PC-3 (cell line): ENCODE measurements around the gene PBX3.

ENCODE experiments used
- EZH2 ChIP-seq: fragments of 300-600 bp; sonication (generic); IDR thresholded peaks from one replicate; pipeline ENCODE4 v1.6.1; 2017; ENCODE audit warnings: antibody characterized with exemption, mild to moderate bottlenecking, low read length; ENCODE audit not compliant: unreplicated experiment
- EZH2phosphoT487 ChIP-seq: fragments of 300-600 bp; sonication (generic); IDR thresholded peaks from 2 replicates; pipeline ENCODE4 v1.6.1; 2018; ENCODE audit warnings: mild to moderate bottlenecking, antibody characterized with exemption, low read length, borderline replicate concordance
- TF ChIP-seq, protein P1 (sequence below): fragments of 300-600 bp; sonication (generic); conservative IDR thresholded peaks from 2 replicates; pipeline ENCODE4 v1.5.1; 2017; ENCODE audit warnings: antibody characterized with exemption, low read depth, mild to moderate bottlenecking, low read length

DNA sequence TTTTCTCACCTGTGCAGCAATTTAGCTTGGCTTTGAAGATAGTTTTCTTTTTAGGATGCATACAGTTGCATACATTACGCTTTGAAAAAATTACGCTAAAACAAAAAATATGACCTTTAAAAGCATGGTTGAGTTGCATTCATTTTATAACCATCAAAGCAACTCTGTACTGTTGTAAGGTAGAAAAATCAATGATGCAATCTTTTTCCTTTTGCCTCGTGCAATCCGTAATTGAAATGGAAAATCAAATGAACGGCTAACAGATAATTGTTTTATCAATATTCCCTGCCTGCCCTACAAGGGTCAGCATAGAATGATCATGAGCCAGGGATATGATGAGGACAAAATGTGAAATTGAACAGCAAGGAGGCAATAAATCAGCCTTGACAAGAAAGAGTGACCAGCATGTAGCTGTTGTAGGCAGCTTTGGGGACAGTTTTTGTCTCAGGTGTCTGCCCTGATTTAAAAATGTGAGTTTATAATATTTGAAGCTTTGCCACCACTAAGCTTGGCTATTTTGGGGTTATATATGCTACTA, 98.2 kb downstream of the PBX3 start:
- TF ChIP-seq, protein P1, sequence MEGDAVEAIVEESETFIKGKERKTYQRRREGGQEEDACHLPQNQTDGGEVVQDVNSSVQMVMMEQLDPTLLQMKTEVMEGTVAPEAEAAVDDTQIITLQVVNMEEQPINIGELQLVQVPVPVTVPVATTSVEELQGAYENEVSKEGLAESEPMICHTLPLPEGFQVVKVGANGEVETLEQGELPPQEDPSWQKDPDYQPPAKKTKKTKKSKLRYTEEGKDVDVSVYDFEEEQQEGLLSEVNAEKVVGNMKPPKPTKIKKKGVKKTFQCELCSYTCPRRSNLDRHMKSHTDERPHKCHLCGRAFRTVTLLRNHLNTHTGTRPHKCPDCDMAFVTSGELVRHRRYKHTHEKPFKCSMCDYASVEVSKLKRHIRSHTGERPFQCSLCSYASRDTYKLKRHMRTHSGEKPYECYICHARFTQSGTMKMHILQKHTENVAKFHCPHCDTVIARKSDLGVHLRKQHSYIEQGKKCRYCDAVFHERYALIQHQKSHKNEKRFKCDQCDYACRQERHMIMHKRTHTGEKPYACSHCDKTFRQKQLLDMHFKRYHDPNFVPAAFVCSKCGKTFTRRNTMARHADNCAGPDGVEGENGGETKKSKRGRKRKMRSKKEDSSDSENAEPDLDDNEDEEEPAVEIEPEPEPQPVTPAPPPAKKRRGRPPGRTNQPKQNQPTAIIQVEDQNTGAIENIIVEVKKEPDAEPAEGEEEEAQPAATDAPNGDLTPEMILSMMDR, result no peak
- TF ChIP-seq EZH2phosphoT487 (no peak), EZH2 (no peak)
